NCI-H526 treated with DMSO at 0.1 percent for 48 hours (cell line): ENCODE data around the gene CCDC17.

Source experiments
- DNase-seq: peaks from one replicate; lab custom pipeline; 2025; lab: John Stamatoyannopoulos, UW

Gene CCDC17

DNA sequence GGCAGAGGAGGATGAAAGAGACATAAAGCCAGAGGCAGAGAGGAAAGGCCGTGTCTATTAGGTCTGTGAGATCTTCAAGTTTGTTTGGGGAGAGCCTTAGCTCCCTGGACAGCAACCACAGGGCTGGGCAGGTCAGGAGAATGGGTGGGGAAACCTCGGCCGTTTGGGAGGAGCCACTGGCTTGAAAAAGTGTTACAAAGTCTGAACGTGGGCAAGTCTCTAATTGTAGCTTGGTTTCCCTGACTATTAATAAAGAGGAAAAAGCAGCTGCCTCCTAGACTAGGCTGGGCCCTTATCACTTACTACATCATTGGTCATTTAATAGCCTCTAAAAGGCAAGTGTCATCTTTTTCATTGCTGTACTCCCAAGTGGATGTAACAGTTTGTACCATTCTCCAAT lies at the start of gene CCDC17:
Gene CCDC17 (minus strand): TSS at position 83 of the 400 bp plus-strand sequence. CDS start 145 bp downstream, outside the sequence.
- no peak for DNase-seq

DNA sequence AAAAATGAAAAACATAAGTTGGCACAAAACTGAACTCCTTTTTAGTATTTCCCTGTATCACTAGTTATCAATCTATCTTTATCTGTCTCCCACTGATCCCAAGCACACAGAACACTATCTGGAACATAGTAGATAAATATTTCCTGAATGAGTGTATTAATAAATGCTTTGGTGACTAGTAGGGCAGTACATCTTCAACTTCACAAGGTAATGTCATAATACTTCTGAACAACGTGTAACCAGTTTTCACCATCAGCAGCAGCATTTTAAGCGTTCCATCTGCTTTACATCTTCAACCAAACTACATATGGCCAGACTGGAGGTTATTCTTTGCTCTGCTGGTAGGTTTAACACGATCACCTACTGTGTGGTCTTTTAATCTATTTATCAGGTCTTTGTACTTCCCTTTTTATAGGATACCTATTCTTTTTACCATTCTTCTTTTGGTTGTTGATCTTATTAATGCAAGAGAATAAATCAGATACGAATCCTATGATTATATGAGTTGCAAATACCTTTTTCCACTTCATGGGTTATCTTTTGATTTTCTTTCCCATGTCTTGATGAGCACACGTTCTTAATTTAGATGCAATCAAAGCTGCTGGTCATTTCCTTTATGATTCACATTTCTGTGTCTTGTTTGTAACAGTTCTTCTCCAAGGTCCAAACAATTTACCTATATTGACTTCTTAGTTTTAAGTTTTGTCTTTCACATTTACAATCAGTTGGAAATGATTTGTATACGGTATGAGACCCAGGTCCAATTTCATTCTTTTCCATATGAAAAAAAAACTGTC lies 46.2 kb upstream of the CCDC17 start:
- DNase-seq = no peak

DNA sequence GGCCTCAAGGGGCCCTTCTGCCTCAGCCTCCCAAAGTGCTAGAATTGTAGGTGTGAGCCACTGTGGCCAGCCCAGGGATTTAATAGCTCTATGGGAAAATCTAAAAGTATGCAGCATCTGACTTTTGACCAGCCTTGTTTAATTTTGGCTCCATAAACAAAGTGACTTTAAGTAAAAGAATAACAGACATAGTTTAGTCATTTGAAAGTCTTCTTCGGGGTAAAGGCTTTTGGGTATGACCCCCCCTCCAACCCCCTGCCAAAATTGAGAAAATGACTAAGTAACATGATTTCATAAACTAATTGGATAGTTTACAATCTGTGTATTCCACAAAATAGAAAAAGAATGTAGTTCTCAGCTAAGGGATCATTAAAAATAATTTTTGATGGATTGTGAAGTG lies 45.5 kb upstream of the CCDC17 start:
- DNase-seq = no peak

DNA sequence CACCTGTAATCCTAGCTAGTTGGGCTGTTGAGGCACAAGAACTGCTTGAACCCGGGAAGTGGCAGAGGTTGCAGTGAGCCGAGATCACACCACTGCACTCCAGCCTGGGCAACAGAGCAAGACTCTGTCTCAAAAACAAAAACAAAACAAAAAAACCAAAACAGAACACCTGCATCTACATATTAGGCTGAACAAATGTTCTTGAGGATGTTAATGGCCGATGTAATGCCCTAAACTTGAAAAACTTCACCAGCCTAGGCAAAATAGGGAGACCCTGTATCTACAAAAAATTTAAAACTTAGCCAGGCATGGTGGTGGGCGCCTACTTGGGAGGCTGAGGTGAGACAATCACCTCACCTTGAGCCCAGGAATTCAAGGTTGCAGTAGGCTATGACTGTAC lies 44.7 kb upstream of the CCDC17 start:
- DNase-seq = no peak

DNA sequence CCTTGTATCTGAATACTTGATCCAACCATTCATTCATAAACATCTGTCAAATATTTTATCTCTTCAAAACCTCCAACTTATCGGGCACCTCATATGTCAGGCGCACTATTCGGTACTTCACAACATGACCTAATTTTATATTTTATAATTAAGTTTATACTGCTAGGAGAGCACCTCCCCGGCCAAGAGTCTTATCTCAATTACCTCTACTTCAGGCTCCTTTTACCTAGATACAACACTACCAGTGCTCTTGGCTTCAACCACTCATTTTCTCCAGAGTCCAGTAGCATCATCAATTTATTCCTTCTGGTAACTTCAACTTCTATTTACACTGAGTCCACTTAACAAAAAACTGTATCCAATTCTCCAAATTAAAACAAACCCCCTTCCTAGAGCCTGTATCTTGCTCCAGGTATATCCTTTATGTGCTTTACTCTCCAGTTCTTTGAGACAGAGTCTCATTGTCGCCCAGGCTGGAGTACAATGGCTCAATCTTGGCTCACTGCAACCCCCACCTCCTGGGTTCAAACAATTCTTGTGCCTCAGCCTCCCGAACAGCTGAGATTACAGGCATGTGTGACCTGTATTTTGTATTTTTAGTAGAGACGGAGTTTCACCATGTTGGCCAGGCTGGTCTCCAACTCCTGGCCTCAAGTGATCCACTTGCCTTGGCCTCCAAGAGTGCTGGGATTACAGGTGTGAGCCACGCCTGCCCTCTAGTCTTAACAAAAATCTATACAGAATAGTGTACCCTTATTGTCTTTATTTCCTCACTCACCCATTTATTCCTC lies 43.7 kb upstream of the CCDC17 start:
- DNase-seq = no peak

DNA sequence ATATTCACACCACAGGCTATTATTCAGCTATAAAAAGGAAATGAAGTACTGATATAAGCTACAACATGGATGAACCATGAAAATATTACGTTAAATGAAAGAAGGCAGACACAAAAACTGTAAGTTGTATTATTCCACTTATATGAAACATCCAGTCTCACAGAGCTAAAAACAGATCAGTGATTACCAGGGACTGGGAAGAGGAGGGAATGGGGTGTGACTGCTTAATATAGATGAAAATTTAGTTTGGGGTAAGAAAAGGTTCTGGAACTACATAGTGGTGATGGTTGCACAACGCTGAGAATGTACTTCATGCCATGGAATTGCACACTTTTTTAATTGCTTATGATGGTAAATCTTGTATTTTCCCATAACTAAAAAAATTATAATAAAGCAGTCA lies 43.0 kb upstream of the CCDC17 start:
- no peak for DNase-seq

DNA sequence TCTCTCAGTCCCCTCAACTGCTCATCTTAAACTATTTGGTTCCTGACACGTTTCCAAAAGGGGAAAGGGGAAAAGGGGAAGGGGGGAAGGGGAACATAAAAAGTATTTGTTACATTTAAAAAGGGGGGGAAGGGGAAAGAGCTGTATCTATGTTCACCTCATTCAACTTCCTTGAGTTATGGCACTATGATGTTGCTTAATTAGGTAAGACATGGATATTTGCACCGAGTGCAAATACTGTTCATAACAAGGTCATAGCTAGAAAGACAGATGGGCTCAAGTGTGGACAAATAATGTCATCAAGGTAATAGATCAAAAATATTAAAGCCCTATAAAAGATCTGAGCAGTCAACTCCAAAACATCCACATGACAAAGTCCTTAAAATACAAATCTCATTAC lies 36.5 kb upstream of the CCDC17 start:
- no peak for DNase-seq

DNA sequence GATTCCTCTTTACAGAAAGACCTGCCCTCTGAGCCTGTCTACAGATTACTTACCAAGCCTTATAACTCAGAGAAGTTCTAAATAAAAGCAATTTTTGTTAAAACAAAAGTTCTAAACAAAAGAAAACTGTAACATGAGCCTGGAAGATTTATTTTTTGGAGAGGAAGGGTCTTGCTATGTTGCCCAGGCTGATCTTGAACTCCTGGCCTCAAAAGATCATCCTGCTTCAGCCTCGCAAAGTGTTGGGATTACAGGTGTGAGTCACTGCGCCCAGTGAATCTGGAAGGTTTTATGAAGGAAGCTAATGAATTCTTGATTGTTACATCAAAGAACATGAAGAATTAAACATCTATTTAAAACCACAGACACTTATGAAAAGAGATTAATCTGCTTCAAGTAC lies 35.4 kb upstream of the CCDC17 start:
- no peak for DNase-seq

DNA sequence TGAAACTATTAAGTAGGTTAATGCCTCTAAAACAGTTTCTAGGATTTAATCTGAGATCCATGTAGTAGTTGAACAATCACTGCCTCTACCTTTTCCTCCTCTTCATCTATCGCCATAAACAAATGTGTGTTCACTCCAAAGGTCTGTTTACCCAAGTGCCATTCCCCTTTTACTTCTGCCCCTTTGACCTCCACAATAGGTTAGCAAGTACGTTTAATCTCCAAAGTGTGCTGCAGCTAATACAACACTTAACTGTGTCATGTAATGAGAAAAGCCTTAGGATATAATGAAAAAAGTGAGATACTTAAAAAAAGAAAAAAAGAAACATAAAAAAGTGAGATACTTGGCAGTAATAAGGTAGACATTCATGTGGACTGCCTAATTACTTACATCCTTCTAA lies 34.3 kb upstream of the CCDC17 start:
- no peak for DNase-seq

DNA sequence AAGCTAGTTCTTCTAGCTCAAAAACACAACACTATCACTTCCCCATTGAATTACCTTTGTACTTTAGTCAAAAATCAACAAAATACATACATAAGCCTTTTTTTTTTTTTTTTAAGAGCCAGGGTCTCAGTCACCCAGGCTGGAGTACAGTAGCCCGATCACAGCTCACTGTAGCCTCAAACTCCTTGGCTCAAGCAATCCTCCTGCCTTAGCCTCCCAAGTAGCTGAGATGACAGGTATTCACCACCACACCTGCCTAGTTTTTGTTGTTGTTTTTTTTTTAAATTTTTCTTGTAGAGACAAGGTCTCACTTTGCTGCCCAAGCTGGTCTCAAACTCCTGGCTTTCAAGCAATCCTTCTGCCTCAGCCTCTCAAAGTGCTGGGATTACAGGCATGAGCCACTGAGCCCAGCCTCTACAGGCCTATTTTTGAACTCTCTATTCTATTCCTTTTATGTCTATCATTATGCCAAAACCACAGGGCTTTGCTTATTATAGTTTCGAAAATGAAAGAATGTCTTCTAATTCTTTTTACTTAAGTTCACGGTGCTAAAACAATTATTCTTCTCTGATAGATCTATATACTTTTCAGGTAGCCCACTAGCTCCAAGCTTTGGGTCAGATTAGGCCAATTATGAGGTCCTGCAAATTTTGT lies 32.8 kb upstream of the CCDC17 start:
- DNase-seq = no peak

DNA sequence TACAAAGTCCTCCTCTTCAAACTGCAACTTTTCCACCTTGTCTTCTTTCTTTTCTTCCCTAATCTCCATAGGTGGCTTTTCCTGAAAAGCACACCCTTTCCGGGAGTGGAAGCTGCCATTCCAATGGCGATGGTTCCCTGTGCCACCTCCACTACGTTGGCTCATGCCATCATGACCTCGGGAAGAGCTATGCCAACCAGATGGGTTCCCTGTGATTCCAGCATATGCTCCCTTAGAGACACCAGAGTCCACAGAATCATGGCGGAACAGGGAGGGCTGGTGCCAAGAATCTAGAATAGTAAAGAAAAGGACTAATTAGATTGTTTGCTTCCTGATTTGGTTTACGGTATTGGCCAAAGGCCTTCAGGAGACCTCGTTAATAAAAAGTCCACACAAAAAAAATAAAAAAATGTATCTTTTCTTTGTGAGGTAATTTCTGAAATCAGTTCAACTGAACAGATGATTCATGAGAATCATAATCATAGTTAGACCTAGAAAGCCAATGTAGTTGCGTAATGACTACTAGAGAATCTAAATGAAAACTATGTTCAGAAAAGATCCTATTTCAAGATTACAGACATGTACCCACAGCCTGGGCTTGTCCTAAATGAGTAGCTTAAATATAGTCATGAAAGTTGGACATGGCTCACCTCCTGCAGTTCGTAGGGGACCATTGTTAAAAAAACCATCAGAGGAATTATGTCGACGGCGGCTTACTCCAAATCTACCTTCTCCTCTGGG lies 30.9 kb upstream of the CCDC17 start:
- no peak for DNase-seq

DNA sequence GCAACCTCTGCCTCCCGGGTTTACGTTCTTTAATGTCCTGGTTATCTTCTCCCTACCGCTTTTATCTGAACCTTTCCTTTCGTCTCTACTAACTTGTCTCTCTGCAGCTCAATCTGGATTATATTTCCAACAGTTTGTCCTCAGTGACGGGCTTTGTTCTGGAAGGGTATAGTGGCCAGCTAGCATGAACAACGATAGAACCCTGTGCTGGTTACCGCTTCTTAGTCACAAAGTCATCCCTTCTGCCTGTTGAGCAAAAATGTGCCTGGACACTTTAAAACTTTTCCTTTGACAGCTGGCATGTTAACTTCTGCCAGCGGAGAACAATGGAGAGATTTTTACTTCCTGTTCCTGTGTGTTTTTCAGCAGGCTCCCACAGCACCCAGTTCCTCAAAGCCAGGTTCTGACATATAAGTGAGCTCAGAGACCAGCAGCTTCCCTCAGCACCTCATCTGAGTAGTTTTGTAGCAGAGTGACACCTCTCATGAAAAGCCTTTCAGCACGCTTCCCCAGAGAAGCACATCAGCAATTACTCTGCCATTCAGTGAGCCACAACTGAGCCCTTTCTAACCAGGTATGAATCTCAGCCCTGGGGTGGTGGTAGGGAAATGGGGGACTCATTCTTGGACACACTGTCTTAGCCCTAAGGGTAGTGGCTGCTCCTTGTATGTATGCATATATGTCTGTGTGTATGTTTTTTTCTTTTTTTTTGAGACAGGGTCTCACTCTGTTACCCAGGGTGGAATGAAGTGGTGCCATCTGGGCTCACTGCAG lies 23.6 kb upstream of the CCDC17 start:
- no peak for DNase-seq

DNA sequence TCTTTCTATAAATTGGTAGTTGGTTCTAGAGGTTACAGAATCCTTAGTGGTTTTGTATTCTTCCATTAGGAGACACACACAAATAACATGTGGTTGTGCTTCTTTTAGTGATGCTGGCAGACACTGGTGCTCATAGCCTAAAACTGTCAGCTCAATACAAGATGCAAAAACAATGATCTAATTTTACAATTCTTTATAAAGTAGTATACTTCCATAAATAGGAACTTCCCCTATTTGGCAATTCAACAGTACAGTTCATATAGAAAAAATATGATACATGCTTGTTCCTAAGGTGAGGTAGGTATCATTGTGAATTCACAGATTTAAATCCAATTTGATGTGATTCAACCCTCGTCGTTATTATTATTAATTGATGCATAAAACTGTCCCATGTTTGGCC lies 20.8 kb upstream of the CCDC17 start:
- no peak for DNase-seq

DNA sequence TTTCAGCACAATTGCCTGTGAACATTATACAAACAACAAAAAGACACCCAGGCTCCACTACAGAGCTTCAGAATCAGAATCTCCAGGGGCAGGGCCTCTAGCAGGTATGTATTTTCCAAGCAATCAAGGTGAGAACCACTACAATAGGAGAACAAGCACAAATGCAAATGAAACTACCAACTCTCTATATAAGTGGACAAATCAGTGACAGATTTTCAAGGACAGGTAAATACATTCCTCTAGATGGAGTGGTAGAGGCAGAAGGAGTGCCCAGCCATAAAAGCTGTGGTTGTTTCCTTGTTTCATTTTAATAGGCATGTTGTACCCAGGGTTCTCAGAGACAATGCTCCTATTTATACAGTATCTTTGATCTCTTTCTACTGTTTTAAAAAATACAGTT lies 20.1 kb upstream of the CCDC17 start:
- peak; percentile 64 for DNase-seq

DNA sequence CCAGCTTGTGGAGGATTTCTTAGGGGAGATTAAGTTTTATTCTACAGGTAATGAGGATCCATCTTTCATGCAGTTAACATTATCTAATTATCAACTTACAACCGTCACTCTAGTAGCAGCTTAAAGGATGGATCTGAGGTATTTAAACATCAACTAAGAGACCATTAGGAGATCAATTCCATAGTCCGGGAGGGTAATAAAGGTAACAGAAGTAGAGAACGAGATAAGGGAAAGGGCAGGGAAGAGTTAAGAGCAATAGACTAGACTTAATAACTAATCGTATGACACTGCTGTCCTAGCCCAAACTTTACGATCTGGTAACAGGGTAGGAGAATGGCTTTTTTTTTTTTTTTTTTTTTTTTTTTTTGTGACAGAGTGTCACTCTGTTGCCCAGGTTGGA lies 19.5 kb upstream of the CCDC17 start:
- no peak for DNase-seq

DNA sequence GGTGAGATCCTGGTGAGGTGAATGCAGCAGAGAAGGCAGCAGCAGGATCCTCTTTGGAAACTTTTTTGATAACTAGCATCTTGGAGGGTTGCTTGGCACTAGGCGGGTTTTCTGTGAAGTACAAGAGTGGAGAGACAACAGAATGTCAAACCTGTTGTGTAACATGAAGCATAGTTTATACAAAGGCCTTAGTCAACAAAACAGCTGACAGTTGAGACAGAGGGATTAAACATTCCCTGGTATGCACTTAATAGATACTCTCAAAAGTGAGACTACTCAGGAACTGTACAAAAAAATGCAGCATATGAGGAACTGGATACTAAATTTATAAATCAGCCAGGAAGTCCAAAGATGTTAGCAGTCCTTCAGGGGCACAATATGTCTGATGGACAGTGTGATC lies 16.4 kb upstream of the CCDC17 start:
- no peak for DNase-seq

DNA sequence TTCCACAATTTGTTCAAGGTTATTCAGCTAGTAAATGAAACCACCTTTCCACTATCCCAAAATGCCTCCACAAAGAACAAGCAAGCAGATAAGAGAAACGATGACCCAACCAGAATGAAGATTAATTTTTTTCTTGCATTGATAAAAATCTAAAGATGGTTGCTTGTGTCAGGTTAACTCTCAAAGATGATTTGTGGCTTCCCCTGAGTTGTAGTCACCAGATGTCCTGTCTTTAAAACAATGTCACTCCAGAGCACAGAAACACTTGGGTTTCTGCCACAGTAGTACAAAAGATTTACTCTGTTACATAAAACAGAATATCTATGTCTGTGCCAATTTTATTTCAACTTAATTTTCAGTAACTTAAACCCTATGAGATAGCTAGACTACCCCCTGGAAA lies 11.4 kb upstream of the CCDC17 start:
- no peak for DNase-seq

DNA sequence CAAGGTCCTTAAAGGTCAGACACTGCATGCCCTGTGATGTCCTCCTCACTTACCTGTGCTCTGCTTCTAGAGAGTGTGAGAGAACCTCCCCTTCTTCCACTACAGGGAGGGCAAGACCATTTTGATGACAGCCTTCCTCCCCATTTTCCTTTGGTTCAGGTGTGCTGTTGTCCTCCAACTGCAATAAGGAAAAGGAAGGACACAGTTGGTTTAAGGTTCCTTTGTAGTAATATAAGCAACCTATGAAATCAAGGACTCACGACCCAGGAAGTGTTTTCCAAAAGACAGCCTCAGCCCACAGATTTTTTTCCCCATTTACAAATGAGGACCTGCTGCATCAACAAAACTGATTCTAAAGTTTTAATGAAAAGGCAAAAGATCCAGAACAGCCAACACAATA lies 6.6 kb upstream of the CCDC17 start:
- no peak for DNase-seq

DNA sequence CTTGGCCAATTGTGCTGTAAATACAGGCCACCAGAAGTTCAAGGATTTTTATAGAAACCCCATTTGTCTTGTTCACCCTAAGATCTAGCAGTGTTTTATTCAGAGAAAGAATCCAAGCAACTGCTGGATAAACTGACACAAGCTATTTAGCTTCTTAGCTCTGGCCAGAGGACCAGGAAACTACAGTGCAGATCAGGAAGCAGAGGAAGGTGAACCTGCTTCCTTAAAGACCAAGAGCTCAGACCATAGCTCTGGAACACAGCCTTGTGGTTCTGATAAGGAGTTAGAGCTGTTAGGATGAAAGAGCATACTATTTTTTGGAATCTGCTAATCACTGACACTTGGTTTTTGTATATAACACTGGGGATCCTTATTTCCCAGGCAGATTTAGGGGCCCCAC lies 5.2 kb upstream of the CCDC17 start:
- no peak for DNase-seq

DNA sequence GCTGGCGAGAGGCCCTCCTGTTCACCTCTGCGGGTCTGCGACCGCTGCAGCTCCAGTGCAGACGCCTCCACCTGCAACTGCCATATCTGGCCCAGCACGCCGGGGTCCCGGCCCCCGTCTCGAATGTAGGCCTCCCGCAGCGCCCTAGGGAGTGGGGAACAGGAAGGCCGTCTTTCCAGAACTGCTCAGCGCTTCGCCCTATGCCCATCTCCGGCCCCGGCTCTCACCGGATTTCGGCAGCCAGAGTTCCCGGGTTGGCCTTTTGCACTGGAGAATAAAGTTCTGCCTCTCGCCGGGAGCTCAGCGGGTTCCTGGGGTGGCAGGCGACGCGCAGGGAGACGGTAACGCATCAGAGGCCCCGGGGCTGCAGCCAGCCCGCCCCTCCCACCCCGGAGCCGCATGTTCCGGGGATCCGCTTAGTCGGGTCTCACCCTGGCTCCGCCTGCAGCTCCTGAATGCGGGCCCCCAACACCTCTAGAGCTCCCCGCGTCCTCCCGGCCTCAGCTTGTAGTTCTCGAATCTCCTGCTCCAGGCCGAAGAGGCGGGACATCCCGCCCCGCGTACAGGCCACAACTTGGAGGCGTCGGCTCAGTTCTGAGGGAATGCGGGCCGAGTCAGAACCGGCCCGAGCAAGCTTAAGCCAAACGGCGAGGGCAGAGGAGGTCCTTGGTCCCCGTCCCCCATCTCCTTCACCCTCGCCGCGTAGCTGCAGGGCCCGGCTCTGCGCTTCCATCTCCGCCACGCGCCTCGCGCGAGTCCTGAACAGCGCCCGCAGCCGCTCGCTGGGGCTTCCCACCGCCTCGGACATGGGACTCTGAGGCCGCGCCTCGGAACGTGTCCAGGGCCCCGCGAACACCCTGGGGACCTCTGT lies 1.1 kb downstream of the CCDC17 start:
- DNase-seq = no peak
